H1 (cell line): ENCODE measurements around the gene RRAS. TPM values are rescaled to one million over a fixed set of nuclear protein-coding genes. Genes with fewer than 3 reads are reported as not detected.

Experiments used
- CTCF ChIA-PET: fragments of 300-600 bp; sonication (Branson Sonifier 250); formaldehyde crosslinking; loops from one replicate; lab custom pipeline; 2021; ENCODE audit not compliant: partially characterized antibody; lab: Charles Lee
- POLR2A ChIA-PET: fragments of 300-600 bp; sonication (Branson Sonifier 250); formaldehyde crosslinking; loops from one replicate; lab custom pipeline; 2021; ENCODE audit warnings: inconsistent platforms; ENCODE audit not compliant: partially characterized antibody; lab: Charles Lee
- DNase-seq, 2 experiments: peaks; one replicate each; pipeline versions ENCODE4 v3.0.0 to v3.0.0-alpha.2; 2010 to 2022; ENCODE audit warnings: low spot score in 2 of 2, low read depth in 1 of 2, mixed read lengths in 1 of 2
- FAIRE-seq: peaks from 2 replicates; lab custom pipeline; 2011; peaks lifted over from hg19 to GRCh38; lab: Jason Lieb, UNC
- H2AFZ ChIP-seq: 2 replicates; pipeline ENCODE4 v1.8.1; 2012; ENCODE audit warnings: low read length, inconsistent platforms
- H2AK5ac ChIP-seq: 2 replicates; pipeline ENCODE4 v1.6.1; 2013; ENCODE audit warnings: low read depth, low read length
- H2BK120ac ChIP-seq: replicated peaks from 2 replicates; pipeline ENCODE3; 2013; ENCODE audit warnings: low read depth, low read length, inconsistent platforms
- H2BK12ac ChIP-seq: 2 replicates; pipeline ENCODE4 v1.6.1; 2013; ENCODE audit warnings: low read depth, low read length
- H2BK15ac ChIP-seq: 2 replicates; pipeline ENCODE4 v1.6.1; 2013; ENCODE audit warnings: low read length
- H2BK20ac ChIP-seq: 2 replicates; pipeline ENCODE4 v1.6.1; 2013; ENCODE audit warnings: low read length
- H2BK5ac ChIP-seq: 2 replicates; pipeline ENCODE4 v1.6.1; 2013; ENCODE audit warnings: low read depth, low read length
- H3K14ac ChIP-seq: 2 replicates; pipeline ENCODE4 v1.6.1; 2013; ENCODE audit warnings: inconsistent platforms; ENCODE audit not compliant: insufficient read length
- H3K18ac ChIP-seq: 2 replicates; pipeline ENCODE4 v1.6.1; 2013; ENCODE audit warnings: low read length; ENCODE audit errors: extremely low read depth
- H3K23ac ChIP-seq: 2 replicates; pipeline ENCODE4 v1.6.1; 2013; ENCODE audit warnings: inconsistent platforms; ENCODE audit not compliant: insufficient read length
- H3K23me2 ChIP-seq: 2 replicates; pipeline ENCODE4 v1.6.1; 2013; ENCODE audit warnings: low read depth, low read length
- H3K27ac ChIP-seq: 2 replicates; pipeline ENCODE4 v1.6.1; 2011; ENCODE audit warnings: low read depth, low read length, inconsistent platforms
- H3K27me3 ChIP-seq, 4 experiments: replicated peaks in 1 of 4; 1 replicate in 1 of 4; 2 replicates in 3 of 4; pipeline versions ENCODE4 v1.6.1 to v1.8.1; 2011 to 2013; ENCODE audit warnings: low read length in 3 of 4, mild to moderate bottlenecking in 3 of 4, inconsistent platforms in 2 of 4, mixed read lengths in 2 of 4, moderate library complexity in 1 of 4; ENCODE audit not compliant: control insufficient read depth in 3 of 4, insufficient read depth in 3 of 4; ENCODE audit errors: extremely low read depth in 1 of 4
- H3K36me3 ChIP-seq, 4 experiments: 2 replicates each; pipeline versions ENCODE4 v1.6.1 to v1.8.1; 2011 to 2013; ENCODE audit warnings: mild to moderate bottlenecking in 4 of 4, low read length in 3 of 4, moderate library complexity in 2 of 4, control low read depth in 1 of 4, inconsistent platforms in 1 of 4; ENCODE audit not compliant: insufficient read depth in 4 of 4, control insufficient read depth in 2 of 4
- H3K4ac ChIP-seq: replicated peaks from 2 replicates; pipeline ENCODE3; 2013; ENCODE audit warnings: low read length, low read depth, mixed read lengths, inconsistent platforms; ENCODE audit not compliant: insufficient read length
- H3K4me1 ChIP-seq, 4 experiments: replicated peaks in 1 of 4; 1 replicate in 1 of 4; 2 replicates in 3 of 4; pipeline versions ENCODE4 v1.6.1 to v1.8.1; 2011 to 2013; ENCODE audit warnings: low read length in 3 of 4, inconsistent platforms in 2 of 4, mixed read lengths in 1 of 4; ENCODE audit not compliant: insufficient read depth in 4 of 4, control insufficient read depth in 3 of 4
- H3K4me2 ChIP-seq, 2 experiments: 2 replicates each; pipeline versions ENCODE4 v1.6.1 to v1.8.1; 2011 to 2013; ENCODE audit warnings: low read depth in 2 of 2, low read length in 2 of 2, control low read depth in 1 of 2, inconsistent platforms in 1 of 2, mild to moderate bottlenecking in 1 of 2; ENCODE audit not compliant: insufficient read depth in 1 of 2
- H3K4me3 ChIP-seq, 4 experiments: fragments of 200-600, 300-600 bp in 1 of 4; sonication (generic), shearing (Covaris generic), sonication (Bioruptor Twin) in 1 of 4; 2 replicates each; pipeline versions ENCODE4 v1.5.1 to v1.8.1; 2011 to 2016; ENCODE audit warnings: low read length in 4 of 4, low read depth in 3 of 4, control low read depth in 2 of 4, inconsistent platforms in 2 of 4, mild to moderate bottlenecking in 2 of 4, mixed read lengths in 1 of 4, moderate library complexity in 1 of 4; ENCODE audit not compliant: insufficient read depth in 2 of 4; ENCODE audit errors: extremely low read depth in 1 of 4
- H3K56ac ChIP-seq: replicated peaks from 2 replicates; pipeline ENCODE3; 2013; ENCODE audit warnings: low read depth, mild to moderate bottlenecking, mixed read lengths, low read length, inconsistent platforms; ENCODE audit not compliant: insufficient read length
- H3K79me1 ChIP-seq: 2 replicates; pipeline ENCODE4 v1.6.1; 2013; ENCODE audit warnings: low read depth, low read length, control low read depth
- H3K79me2 ChIP-seq, 2 experiments: 2 replicates each; pipeline versions ENCODE4 v1.6.1 to v1.8.1; 2012 to 2013; ENCODE audit warnings: low read length in 2 of 2, mild to moderate bottlenecking in 2 of 2, inconsistent platforms in 1 of 2; ENCODE audit not compliant: insufficient read depth in 2 of 2, control insufficient read depth in 1 of 2
- H3K9ac ChIP-seq, 4 experiments: replicated peaks in 1 of 4; 1 replicate in 1 of 4; 2 replicates in 3 of 4; pipeline versions ENCODE4 v1.6.1 to v1.8.1; 2011 to 2013; ENCODE audit warnings: low read depth in 3 of 4, low read length in 3 of 4, control low read depth in 2 of 4, mild to moderate bottlenecking in 2 of 4, moderate library complexity in 2 of 4, inconsistent platforms in 1 of 4; ENCODE audit errors: extremely low read depth in 1 of 4
- H3K9me3 ChIP-seq, 2 experiments: 2 replicates each; pipeline versions ENCODE4 v1.6.1 to v1.8.1; 2012 to 2013; ENCODE audit warnings: mild to moderate bottlenecking in 2 of 2, moderate library complexity in 2 of 2, control low read depth in 1 of 2, inconsistent platforms in 1 of 2, low read depth in 1 of 2, low read length in 1 of 2, mixed read lengths in 1 of 2; ENCODE audit not compliant: insufficient read depth in 2 of 2
- H4K20me1 ChIP-seq, 2 experiments: replicated peaks in 1 of 2; 2 replicates each; pipeline versions ENCODE3 to v1.8.1; 2011 to 2013; ENCODE audit warnings: inconsistent platforms in 2 of 2, low read length in 2 of 2, mild to moderate bottlenecking in 1 of 2; ENCODE audit not compliant: insufficient read depth in 2 of 2, control insufficient read depth in 1 of 2
- H4K5ac ChIP-seq: 2 replicates; pipeline ENCODE4 v1.6.1; 2013; ENCODE audit warnings: low read length, low read depth, mixed read lengths, inconsistent platforms; ENCODE audit not compliant: insufficient read length
- H4K8ac ChIP-seq: 2 replicates; pipeline ENCODE4 v1.8.0; 2013; ENCODE audit warnings: mild to moderate bottlenecking, moderate library complexity, low read length, inconsistent platforms; ENCODE audit not compliant: insufficient read depth; ENCODE audit errors: extremely low read depth
- H4K91ac ChIP-seq: replicated peaks from 2 replicates; pipeline ENCODE3; 2013; ENCODE audit warnings: low read length, mixed read lengths, inconsistent platforms; ENCODE audit not compliant: insufficient read length
- BRCA1 ChIP-seq: IDR thresholded peaks from 2 replicates; pipeline ENCODE4 v1.6.1; 2012; ENCODE audit warnings: low read depth, low read length, improper control_type of control experiment
- KDM1A ChIP-seq: fragments of 200-600, 300-600 bp; sonication (generic); IDR thresholded peaks from 2 replicates; pipeline ENCODE4 v1.7.1; 2016; ENCODE audit warnings: mild to moderate bottlenecking, low read length, borderline replicate concordance
- WGBS, 2 experiments: shearing (Covaris generic) in 1 of 2; methylation state at CpG; one replicate each; pipeline versions ENCODE4 v1.1.6 to v1.1.7; 2013 to 2015; ENCODE audit warnings: low lambda C conversion rate in 2 of 2, mixed read lengths in 2 of 2, inconsistent platforms in 1 of 2, low coverage in 1 of 2, missing lambda C conversion rate in 1 of 2; ENCODE audit not compliant: insufficient replicate concordance in 2 of 2, insufficient coverage in 1 of 2, insufficient read length in 1 of 2; ENCODE audit errors: extremely low coverage in 1 of 2, missing lambda C conversion rate in 1 of 2; 5-methylcytosine and 5-hydroxymethylcytosine counted together
- polyA plus RNA-seq, 7 experiments: library from polyadenylated mRNA; depleted of rRNA in 3 of 7; stranded (reverse) in 5 of 7; unstranded in 2 of 7; fragments of >200 nt in 5 of 7; fragments of 200-250 nt in 2 of 7; gene quantifications; 1 replicate in 5 of 7; 2 replicates in 1 of 7; 4 replicates in 1 of 7; pipeline versions ENCODE4 v1.2.1 to v1.2.3, GENCODE V29; 2011 to 2013; ENCODE audit warnings: missing spikeins in 2 of 7, mixed read lengths in 2 of 7
- total RNA-seq: library from RNA; stranded (reverse); fragmentation: NEBNext Ultra II Directional; extraction: Animal tissue kit (Norgen Biotek cat#: 25700); gene quantifications from 2 replicates; pipeline ENCODE4 v1.2.1, GENCODE V29; 2021

Gene RRAS
- total and polyA plus RNA-seq, 2 of the 8 experiments (the other 6 are each of a cell fraction or from before 2014, with no cell fraction given): 17.7 to 49.1 TPM

- no peak overlapping the region for H3K4me2 ChIP-seq
- H2BK15ac ChIP-seq: no peak overlapping the region
- H3K27me3 ChIP-seq: no peaks in the 10 kb centered on the region
- H3K9ac ChIP-seq: no peak overlapping the region
- no peak overlapping the region for H2BK20ac ChIP-seq
- peaks cover 0 to 6% of the 10 kb centered on the region in 2 experiments; a peak in 1 of 4 replicates for H3K79me2 ChIP-seq
- H2BK120ac ChIP-seq: no peak overlapping the region
- H2BK12ac ChIP-seq: no peak overlapping the region
- H3K18ac ChIP-seq: no peak overlapping the region
- DNase-seq: no peak
- H4K20me1 ChIP-seq: peaks cover 13 to 21% of the 10 kb centered on the region in 2 experiments
- H3K4me3 ChIP-seq: no peak overlapping the region
- CTCF ChIA-PET: interaction anchor here (1.0 to 4.4 kb wide), 4 partner anchors 14 to 26 kb away, joined by 3 to 39 read pairs (median 16); no protein-coding TSS in a partner anchor
- H2AFZ ChIP-seq: no peak overlapping the region
- no peak overlapping the region for H2BK5ac ChIP-seq
- FAIRE-seq: no peak
- H3K9me3 ChIP-seq: peaks cover 9 to 11% of the 10 kb centered on the region in 2 experiments
- H2AK5ac ChIP-seq: no peak overlapping the region
- peaks cover 0 to 14% (median 6%) of the 10 kb centered on the region in 4 experiments; a peak in 4 of 7 replicates for H3K4me1 ChIP-seq
- no peak overlapping the region for H4K91ac ChIP-seq
- H3K36me3 ChIP-seq: peaks cover 21 to 75% (median 57%) of the 10 kb centered on the region in 4 experiments; a peak in 7 of 8 replicates
- no peak for TF ChIP-seq BRCA1
- peak; percentile 54; the same call in 1 of the 2 replicates for TF ChIP-seq KDM1A
- no peak overlapping the region for H4K8ac ChIP-seq
- no peak overlapping the region for H3K14ac ChIP-seq
- POLR2A ChIA-PET: interaction anchor here (1.3 to 18.0 kb wide), 4 partner anchors 15 to 28 kb away, joined by 3 to 275 read pairs (median 121); partner anchors contain the start of genes PRMT1, RRAS and SCAF1
- H3K79me1 ChIP-seq: peaks cover 7% of the 10 kb centered on the region; the same call in 1 of the 2 replicates
- H3K56ac ChIP-seq: no peak overlapping the region
- no peak overlapping the region for H3K4ac ChIP-seq
- WGBS, 2 experiments: 90% methylated on average over 12 of the region's 12 CpGs; no CpG with 5 or more reads in 1 of the 2 experiments
- H3K23ac ChIP-seq: no peak overlapping the region
- no peak overlapping the region for H4K5ac ChIP-seq
- no peak overlapping the region for H3K27ac ChIP-seq
- no peaks in the 10 kb centered on the region; the same call in 1 of the 2 replicates for H3K23me2 ChIP-seq
Measured at GRCh38 chr19:49658566-49659442, 18.9 kb upstream of the RRAS start.
